Activated CD4-positive, alpha-beta T cell treated with anti-CD3 and anti-CD28 coated beads, Interleukin-2, amount 10 ng/mL, durations not matched to agents 24 days and 14 days (primary cell): Measurements from ENCODE around the gene TACR1. TPM values are rescaled to one million over a fixed set of nuclear protein-coding genes. Genes with fewer than 3 reads are reported as not detected.

Source experiments
- DNase-seq: peaks from one replicate; pipeline ENCODE4 v3.0.0; 2022
- H3K27ac Mint-ChIP-seq: one replicate; pipeline ENCODE4 v1.8.0; 2022; ENCODE audit warnings: mild to moderate bottlenecking, mixed read lengths
- H3K27me3 Mint-ChIP-seq: one replicate; pipeline ENCODE4 v1.8.0; 2022; ENCODE audit warnings: mixed read lengths
- H3K36me3 Mint-ChIP-seq: one replicate; pipeline ENCODE4 v1.8.0; 2022; ENCODE audit warnings: low read depth, mild to moderate bottlenecking, mixed read lengths
- H3K4me1 Mint-ChIP-seq: one replicate; pipeline ENCODE4 v1.8.0; 2021; ENCODE audit warnings: mixed read lengths
- H3K4me3 Mint-ChIP-seq: one replicate; pipeline ENCODE4 v1.8.0; 2022; ENCODE audit warnings: mild to moderate bottlenecking, moderate library complexity, mixed read lengths
- H3K9me3 Mint-ChIP-seq: one replicate; pipeline ENCODE4 v1.8.0; 2021; ENCODE audit warnings: mixed read lengths
- intact Hi-C: fragments of 100-400 bp; cut with micrococcal nuclease; formaldehyde crosslinking; loops from one replicate; pipeline ENCODE4 v1.15.1; 2023
- total RNA-seq: library from RNA; stranded (reverse); gene quantifications from 2 replicates; pipeline ENCODE4 v1.2.3, GENCODE V29; 2022

The TACR1 gene
- total RNA-seq, 1 donor from 2014 or later: not detected

DNA sequence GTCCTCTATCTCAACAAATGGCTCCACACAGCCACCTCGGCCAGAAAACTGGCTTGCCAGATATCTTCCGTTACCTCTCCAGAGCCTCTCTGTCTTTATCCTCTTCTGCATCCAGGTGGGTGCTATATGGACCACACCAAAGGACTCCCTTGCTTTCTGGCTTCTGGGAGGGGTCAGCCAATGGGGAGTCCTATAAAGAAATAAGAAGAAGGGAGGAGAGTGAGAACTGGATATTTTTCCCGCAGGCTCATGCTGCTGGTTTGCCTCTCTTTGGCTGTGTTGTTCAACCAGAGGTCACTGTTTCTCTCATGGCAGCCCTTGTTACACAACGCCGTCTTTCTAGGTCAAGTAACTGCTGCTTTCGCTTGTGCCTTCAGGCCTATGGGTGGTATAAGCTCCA lies 168.1 kb downstream of the TACR1 start:
- Mint-ChIP-seq H3K9me3 (no peaks in the 10 kb centered on the region), H3K27ac (no peak overlapping the region), H3K36me3 (no peaks in the 10 kb centered on the region), H3K27me3 (no peaks in the 10 kb centered on the region), H3K4me3 (no peak overlapping the region), H3K4me1 (peaks cover 4% of the 10 kb centered on the region)
- no peak for DNase-seq
- intact Hi-C loops: no loop called here

- no peaks in the 10 kb centered on the region for H3K9me3 Mint-ChIP-seq
- H3K27ac Mint-ChIP-seq: no peak overlapping the region
- no peaks in the 10 kb centered on the region for H3K36me3 Mint-ChIP-seq
- H3K27me3 Mint-ChIP-seq: no peaks in the 10 kb centered on the region
- DNase-seq: no peak
- peaks cover 4% of the 10 kb centered on the region for H3K4me1 Mint-ChIP-seq
- H3K4me3 Mint-ChIP-seq: no peak overlapping the region
- intact Hi-C loops: no loop called here
These were observed 168.9 kb downstream of the TACR1 start for GRCh38 chr2:75030218-75031009.

GRCh38 chr2:75027886-75028285 lies 171.4 kb downstream of the TACR1 start:
- H3K9me3 Mint-ChIP-seq: no peaks in the 10 kb centered on the region
- DNase-seq: no peak
- no peaks in the 10 kb centered on the region for H3K36me3 Mint-ChIP-seq
- peaks cover 4% of the 10 kb centered on the region for H3K4me1 Mint-ChIP-seq
- H3K4me3 Mint-ChIP-seq: no peak overlapping the region
- H3K27ac Mint-ChIP-seq: no peak overlapping the region
- H3K27me3 Mint-ChIP-seq: no peaks in the 10 kb centered on the region
- intact Hi-C loops: no loop called here

DNA sequence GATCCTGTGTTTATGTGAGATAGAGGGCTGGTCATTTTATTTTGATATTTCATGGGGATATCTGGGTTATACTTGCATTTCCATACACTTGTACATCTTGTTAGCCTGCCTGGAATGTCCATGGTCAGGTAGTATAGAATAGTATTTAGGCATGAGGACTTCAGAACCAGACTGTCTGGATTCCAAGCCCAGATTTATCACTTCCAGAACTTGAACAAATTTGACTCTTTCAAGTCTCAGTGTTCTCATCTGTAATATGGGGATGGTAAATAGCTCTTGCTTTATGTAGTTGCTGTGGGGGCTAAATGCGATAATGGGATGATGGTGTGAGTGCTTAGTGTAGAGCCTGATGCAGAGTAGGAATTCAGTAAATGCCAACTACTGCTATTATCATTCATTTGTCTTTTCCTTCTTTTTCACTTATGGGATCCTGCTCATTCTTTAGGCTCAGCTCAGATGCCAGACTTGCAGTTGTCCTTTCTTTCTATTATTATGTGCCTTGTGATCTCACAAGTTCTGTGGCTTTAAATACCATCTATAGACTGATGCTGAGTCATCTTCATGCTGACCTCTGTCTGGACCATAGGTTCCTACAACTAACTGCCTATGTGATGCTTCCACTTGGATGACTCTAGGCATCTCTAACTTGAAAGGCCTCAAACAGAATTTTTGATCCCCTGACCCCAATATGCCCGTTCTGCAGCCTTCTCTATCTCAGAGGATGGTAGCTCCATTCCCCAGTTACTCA lies 173.5 kb downstream of the TACR1 start:
- intact Hi-C loops: no loop called here
- no peak for DNase-seq
- Mint-ChIP-seq H3K36me3 (no peaks in the 10 kb centered on the region), H3K4me3 (no peak overlapping the region), H3K4me1 (peaks cover 4% of the 10 kb centered on the region), H3K27me3 (no peaks in the 10 kb centered on the region), H3K27ac (no peak overlapping the region), H3K9me3 (no peaks in the 10 kb centered on the region)

DNA sequence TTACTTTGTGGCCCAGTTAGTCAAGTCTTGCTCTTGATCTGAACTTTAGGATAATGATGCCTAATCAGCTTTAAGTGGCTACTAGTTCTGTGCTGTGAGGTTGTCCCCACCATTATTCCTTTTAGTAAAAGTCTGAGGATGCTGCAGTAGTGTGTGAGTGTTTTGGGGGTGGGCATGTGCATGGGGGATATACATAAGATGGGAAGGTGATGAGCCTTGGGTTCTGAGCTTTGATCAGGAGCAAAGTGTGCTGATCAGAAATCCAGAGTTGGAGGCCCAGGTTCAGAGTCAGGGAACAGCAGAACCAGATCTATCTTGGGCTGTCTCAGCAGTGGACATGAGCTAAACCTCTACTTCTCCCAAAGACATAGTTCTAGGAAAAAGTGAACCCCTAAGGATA lies 174.1 kb downstream of the TACR1 start:
- no peak for DNase-seq
- no peaks in the 10 kb centered on the region for H3K4me1 Mint-ChIP-seq
- no peak overlapping the region for H3K4me3 Mint-ChIP-seq
- no peaks in the 10 kb centered on the region for H3K27me3 Mint-ChIP-seq
- H3K27ac Mint-ChIP-seq: no peak overlapping the region
- intact Hi-C loops: no loop called here
- H3K36me3 Mint-ChIP-seq: no peaks in the 10 kb centered on the region
- H3K9me3 Mint-ChIP-seq: no peaks in the 10 kb centered on the region

GRCh38 chr2:75023666-75024455 lies 175.5 kb downstream of the TACR1 start:
- Mint-ChIP-seq H3K4me3 (no peak overlapping the region), H3K27me3 (no peaks in the 10 kb centered on the region), H3K27ac (no peak overlapping the region), H3K9me3 (no peaks in the 10 kb centered on the region), H3K4me1 (no peaks in the 10 kb centered on the region), H3K36me3 (no peaks in the 10 kb centered on the region)
- no peak for DNase-seq
- intact Hi-C loops: no loop called here

GRCh38 chr2:75022516-75022915 lies 176.8 kb downstream of the TACR1 start:
- intact Hi-C loops: no loop called here
- H3K4me3 Mint-ChIP-seq: no peak overlapping the region
- no peak for DNase-seq
- H3K4me1 Mint-ChIP-seq: no peaks in the 10 kb centered on the region
- H3K9me3 Mint-ChIP-seq: no peaks in the 10 kb centered on the region
- no peak overlapping the region for H3K27ac Mint-ChIP-seq
- no peaks in the 10 kb centered on the region for H3K27me3 Mint-ChIP-seq
- no peaks in the 10 kb centered on the region for H3K36me3 Mint-ChIP-seq

- no peaks in the 10 kb centered on the region for H3K36me3 Mint-ChIP-seq
- no peaks in the 10 kb centered on the region for H3K4me1 Mint-ChIP-seq
- DNase-seq: no peak
- H3K9me3 Mint-ChIP-seq: no peaks in the 10 kb centered on the region
- no peaks in the 10 kb centered on the region for H3K27me3 Mint-ChIP-seq
- no peak overlapping the region for H3K4me3 Mint-ChIP-seq
- H3K27ac Mint-ChIP-seq: no peak overlapping the region
- intact Hi-C loops: no loop called here
These were observed 177.6 kb downstream of the TACR1 start for GRCh38 chr2:75021672-75022071.

DNA sequence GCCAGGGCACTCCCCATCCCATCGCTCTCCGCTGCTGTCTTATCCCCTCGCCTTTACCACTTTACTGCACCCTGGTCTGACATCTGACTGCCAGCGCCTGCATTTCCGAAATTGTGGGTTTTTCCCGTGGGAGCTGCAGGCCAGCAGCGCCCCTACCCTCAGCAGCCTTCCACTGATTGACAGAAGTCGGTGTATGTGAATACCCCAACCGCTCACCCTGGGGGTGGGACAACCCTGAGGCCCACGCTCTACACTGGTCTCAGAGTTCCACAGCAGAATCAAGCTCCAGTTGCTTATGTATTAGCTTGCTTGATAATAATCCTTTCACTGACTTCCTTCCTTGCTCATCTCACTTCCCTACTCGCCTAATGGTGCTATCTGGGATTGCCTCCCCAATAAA lies 178.8 kb downstream of the TACR1 start:
- H3K4me3 Mint-ChIP-seq: no peak overlapping the region
- peaks cover 5% of the 10 kb centered on the region for H3K27me3 Mint-ChIP-seq
- DNase-seq: no peak
- intact Hi-C loops: no loop called here
- H3K36me3 Mint-ChIP-seq: no peaks in the 10 kb centered on the region
- no peaks in the 10 kb centered on the region for H3K4me1 Mint-ChIP-seq
- H3K9me3 Mint-ChIP-seq: no peaks in the 10 kb centered on the region
- no peak overlapping the region for H3K27ac Mint-ChIP-seq

GRCh38 chr2:75019790-75020189 lies 179.5 kb downstream of the TACR1 start:
- Mint-ChIP-seq H3K4me1 (no peaks in the 10 kb centered on the region), H3K27ac (no peak overlapping the region), H3K36me3 (no peaks in the 10 kb centered on the region)

DNA sequence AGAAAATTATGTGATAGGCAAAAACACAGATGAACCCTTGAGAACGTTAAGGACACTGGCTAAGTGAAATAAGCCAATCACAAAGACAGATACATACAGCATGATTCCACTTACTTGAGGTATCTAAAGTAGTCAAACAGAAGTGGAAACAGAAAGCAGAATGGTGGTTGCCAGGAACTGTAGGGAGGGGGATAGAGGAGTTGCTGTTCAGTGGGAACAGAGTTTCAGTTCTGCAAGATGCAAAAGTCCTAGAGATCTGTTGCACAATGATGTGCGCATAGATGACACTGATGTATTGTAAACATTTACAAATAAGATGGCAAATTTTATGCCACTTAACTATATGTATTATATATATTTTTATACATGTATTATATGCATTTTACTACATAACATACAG lies 181.2 kb downstream of the TACR1 start:
- Mint-ChIP-seq H3K4me1 (no peaks in the 10 kb centered on the region), H3K27ac (no peak overlapping the region), H3K27me3 (peaks cover 11% of the 10 kb centered on the region), H3K9me3 (peaks cover 6% of the 10 kb centered on the region), H3K36me3 (no peaks in the 10 kb centered on the region), H3K4me3 (no peak overlapping the region)
- intact Hi-C loops: no loop called here
- no peak for DNase-seq

More at GRCh38 chr2:75019790-75020189, 179.5 kb downstream of the TACR1 start:
- Mint-ChIP-seq H3K9me3 (peaks cover 1% of the 10 kb centered on the region), H3K4me3 (no peak overlapping the region), H3K27me3 (peaks cover 5% of the 10 kb centered on the region)
- DNase-seq: no peak
- intact Hi-C loops: no loop called here

GRCh38 chr2:75012080-75012479 lies 187.2 kb downstream of the TACR1 start:
- no peak for DNase-seq
- no peak overlapping the region for H3K27ac Mint-ChIP-seq
- peaks cover 11% of the 10 kb centered on the region for H3K27me3 Mint-ChIP-seq
- intact Hi-C loops: no loop called here
- H3K36me3 Mint-ChIP-seq: no peaks in the 10 kb centered on the region
- peaks cover 6% of the 10 kb centered on the region for H3K9me3 Mint-ChIP-seq
- no peak overlapping the region for H3K4me3 Mint-ChIP-seq
- H3K4me1 Mint-ChIP-seq: no peaks in the 10 kb centered on the region

DNA sequence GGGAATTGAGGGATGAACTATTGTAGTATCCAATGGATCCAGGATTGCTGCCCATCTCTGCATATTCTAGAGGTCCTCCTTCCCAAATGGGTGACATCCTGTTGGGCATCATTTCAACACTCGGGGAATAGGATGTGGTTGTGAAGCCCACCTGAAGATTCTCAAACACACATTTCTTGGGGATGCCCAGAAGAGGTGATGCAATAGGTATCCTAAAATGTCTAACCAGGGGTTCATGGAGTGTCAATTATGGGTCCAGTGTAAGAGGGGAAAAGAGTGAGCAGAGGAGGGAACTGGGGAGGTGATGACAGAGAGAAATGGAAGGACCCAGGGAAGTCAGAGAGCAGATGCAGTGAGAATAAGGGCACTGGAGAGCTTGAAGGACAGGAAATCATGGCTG lies 188.7 kb downstream of the TACR1 start:
- DNase-seq: no peak
- Mint-ChIP-seq H3K4me1 (no peaks in the 10 kb centered on the region), H3K9me3 (peaks cover 6% of the 10 kb centered on the region), H3K4me3 (no peak overlapping the region), H3K27ac (no peak overlapping the region), H3K27me3 (peaks cover 7% of the 10 kb centered on the region), H3K36me3 (no peaks in the 10 kb centered on the region)
- intact Hi-C loops: no loop called here

GRCh38 chr2:75007819-75008218 lies 191.5 kb downstream of the TACR1 start:
- Mint-ChIP-seq H3K27me3 (no peaks in the 10 kb centered on the region), H3K4me1 (no peaks in the 10 kb centered on the region), H3K9me3 (no peaks in the 10 kb centered on the region), H3K27ac (no peak overlapping the region), H3K4me3 (no peak overlapping the region), H3K36me3 (no peaks in the 10 kb centered on the region)
- intact Hi-C loops: no loop called here
- DNase-seq: no peak
